ENCODE data around the gene OR2A25.

GRCh38 chr7:144087230-144087629, 17.6 kb downstream of the OR2A25 start:
- TF ChIP-seq CTCF (IDR thresholded peaks at IDR 0.05 in 8 of 11, conservative IDR thresholded peaks at IDR 0.05 in 3 of 11) (no peak), POLR2A (IDR thresholded peaks at IDR 0.05) (no peak)
